ENCODE results near the gene CCDC110. TPM values are rescaled to one million over a fixed set of nuclear protein-coding genes. Genes with fewer than 3 reads are reported as not detected.

Gene CCDC110
- total RNA-seq, 4 donors from 2014 or later = 0.29 to 2.6 (median 2.1) TPM; not detected in 1

GRCh38 chr4:185441479-185441878, 30.1 kb downstream of the CCDC110 start:
- no peak for TF ChIP-seq POLR2A (IDR thresholded peaks at IDR 0.05)
- TF ChIP-seq CTCF (IDR thresholded peaks at IDR 0.05) = no peak
- H3K27ac ChIP-seq = no peak overlapping the region

GRCh38 chr4:185437809-185438208, 33.7 kb downstream of the CCDC110 start:
- H3K4me3 ChIP-seq = no peak overlapping the region
- no peak for TF ChIP-seq POLR2A (IDR thresholded peaks at IDR 0.05)
- TF ChIP-seq CTCF (IDR thresholded peaks at IDR 0.05) = no peak
- intact Hi-C loops (cut with DNase I; ENCODE audit: low total_unique reads) = no loop called here
- no peaks in the 10 kb centered on the region for H3K4me1 ChIP-seq
- DNase-seq = no peak
- H3K9me3 ChIP-seq = no peaks in the 10 kb centered on the region
- H3K27ac ChIP-seq = no peak overlapping the region
- no peaks in the 10 kb centered on the region for H3K27me3 ChIP-seq
- H3K36me3 ChIP-seq = no peaks in the 10 kb centered on the region

More at GRCh38 chr4:185441479-185441878, 30.1 kb downstream of the CCDC110 start:
- Histone ChIP-seq H3K27me3 (no peaks in the 10 kb centered on the region), H3K36me3 (no peaks in the 10 kb centered on the region), H3K9me3 (no peaks in the 10 kb centered on the region), H3K4me3 (no peak overlapping the region), H3K4me1 (no peaks in the 10 kb centered on the region)
- DNase-seq = no peak
- intact Hi-C loops (cut with DNase I; ENCODE audit: low total_unique reads) = no loop called here

GRCh38 chr4:185435466-185435865, 36.1 kb downstream of the CCDC110 start:
- no peak overlapping the region for H3K27ac ChIP-seq
- H3K9me3 ChIP-seq = no peaks in the 10 kb centered on the region
- DNase-seq = no peak
- H3K36me3 ChIP-seq = no peaks in the 10 kb centered on the region
- no peaks in the 10 kb centered on the region for H3K4me1 ChIP-seq
- H3K27me3 ChIP-seq = no peaks in the 10 kb centered on the region
- intact Hi-C loops (cut with DNase I; ENCODE audit: low total_unique reads) = no loop called here
- TF ChIP-seq POLR2A (IDR thresholded peaks at IDR 0.05) (no peak), CTCF (IDR thresholded peaks at IDR 0.05) (no peak)
- no peak overlapping the region for H3K4me3 ChIP-seq

GRCh38 chr4:185429660-185430059, 41.9 kb downstream of the CCDC110 start:
- Histone ChIP-seq H3K36me3 (no peaks in the 10 kb centered on the region), H3K4me1 (no peaks in the 10 kb centered on the region), H3K9me3 (no peaks in the 10 kb centered on the region), H3K27ac (no peak overlapping the region), H3K4me3 (no peak overlapping the region), H3K27me3 (no peaks in the 10 kb centered on the region)
- intact Hi-C loops (cut with DNase I; ENCODE audit: low total_unique reads) = no loop called here
- TF ChIP-seq POLR2A (IDR thresholded peaks at IDR 0.05) = no peak
- TF ChIP-seq CTCF (IDR thresholded peaks at IDR 0.05) = no peak
- DNase-seq = no peak

GRCh38 chr4:185426960-185427688, 44.4 kb downstream of the CCDC110 start:
- Histone ChIP-seq H3K4me3 (no peak overlapping the region), H3K27ac (no peak overlapping the region), H3K4me1 (no peaks in the 10 kb centered on the region), H3K27me3 (no peaks in the 10 kb centered on the region), H3K9me3 (no peaks in the 10 kb centered on the region), H3K36me3 (no peaks in the 10 kb centered on the region)
- no peak for DNase-seq
- no peak for TF ChIP-seq CTCF (IDR thresholded peaks at IDR 0.05)
- no peak for TF ChIP-seq POLR2A (IDR thresholded peaks at IDR 0.05)
- intact Hi-C loops (cut with DNase I; ENCODE audit: low total_unique reads) = no loop called here
